SJCRH30 (cell line): ENCODE results near the gene NCAPD2. TPM values are rescaled to one million over a fixed set of nuclear protein-coding genes. Genes with fewer than 3 reads are reported as not detected.

Experiments
- DNase-seq, 2 experiments: peaks; one replicate each; pipeline ENCODE4 v3.0.0-alpha.2; 2015 to 2020
- H3K27ac ChIP-seq: fragments of 250-450 bp; sonication (Bioruptor Pico); 2 replicates; pipeline ENCODE4 v1.5.1; 2020; ENCODE audit warnings: mild to moderate bottlenecking, moderate library complexity
- H3K27me3 ChIP-seq: fragments of 250-450 bp; sonication (Bioruptor Pico); 2 replicates; pipeline ENCODE4 v1.5.1; 2020; ENCODE audit warnings: mild to moderate bottlenecking, moderate library complexity
- H3K36me3 ChIP-seq: fragments of 250-450 bp; sonication (Bioruptor Pico); 2 replicates; pipeline ENCODE4 v1.5.1; 2020; ENCODE audit warnings: mild to moderate bottlenecking, moderate library complexity
- H3K4me1 ChIP-seq: fragments of 250-450 bp; sonication (Bioruptor Pico); 2 replicates; pipeline ENCODE4 v1.5.1; 2020; ENCODE audit warnings: mild to moderate bottlenecking, moderate library complexity
- H3K4me3 ChIP-seq: fragments of 250-450 bp; sonication (Bioruptor Pico); 2 replicates; pipeline ENCODE4 v1.5.1; 2020; ENCODE audit warnings: mild to moderate bottlenecking, moderate library complexity
- H3K9me3 ChIP-seq: fragments of 250-450 bp; sonication (Bioruptor Pico); replicated peaks from 2 replicates; pipeline ENCODE4 v1.5.1; 2020; ENCODE audit warnings: mild to moderate bottlenecking, moderate library complexity
- total RNA-seq: library from RNA; depleted of rRNA; stranded (reverse); fragments of >200 nt; shearing (Covaris generic); gene quantifications from 2 replicates; pipeline ENCODE4 v1.2.3, GENCODE V29; 2014; rRNA removed

NCAPD2 gene
- total RNA-seq, 1 experiment from 2014 or later: 215 TPM

- no peaks in the 10 kb centered on the region for H3K27me3 ChIP-seq
- DNase-seq: peak; percentile 69
- no peaks in the 10 kb centered on the region for H3K9me3 ChIP-seq
- no peaks in the 10 kb centered on the region for H3K4me1 ChIP-seq
- H3K27ac ChIP-seq: no peak overlapping the region
- peaks cover 70% of the 10 kb centered on the region for H3K36me3 ChIP-seq
- H3K4me3 ChIP-seq: no peak overlapping the region
Measured at GRCh38 chr12:6570264-6570887, 76.5 kb downstream of the NCAPD2 start.

- H3K27ac ChIP-seq: no peak overlapping the region
- no peak overlapping the region for H3K4me3 ChIP-seq
Measured at GRCh38 chr12:6573001-6573400, 79.1 kb downstream of the NCAPD2 start.

GRCh38 chr12:6574576-6575295 lies 80.8 kb downstream of the NCAPD2 start:
- H3K9me3 ChIP-seq: no peaks in the 10 kb centered on the region
- H3K36me3 ChIP-seq: peaks cover 84% of the 10 kb centered on the region
- no peak overlapping the region for H3K27ac ChIP-seq
- DNase-seq: no peak
- no peak overlapping the region for H3K4me3 ChIP-seq
- no peaks in the 10 kb centered on the region for H3K4me1 ChIP-seq
- no peaks in the 10 kb centered on the region for H3K27me3 ChIP-seq

More at GRCh38 chr12:6573001-6573400, 79.1 kb downstream of the NCAPD2 start:
- Histone ChIP-seq H3K27me3 (no peaks in the 10 kb centered on the region), H3K4me1 (no peaks in the 10 kb centered on the region), H3K36me3 (peaks cover 77% of the 10 kb centered on the region), H3K9me3 (no peaks in the 10 kb centered on the region)
- DNase-seq: peak in 1 of 2 experiments; percentile 21

- no peak overlapping the region for H3K4me3 ChIP-seq
- no peaks in the 10 kb centered on the region for H3K27me3 ChIP-seq
- no peaks in the 10 kb centered on the region for H3K9me3 ChIP-seq
- no peaks in the 10 kb centered on the region for H3K4me1 ChIP-seq
- H3K36me3 ChIP-seq: peaks cover 84% of the 10 kb centered on the region
- H3K27ac ChIP-seq: no peak overlapping the region
- no peak for DNase-seq
Measured at GRCh38 chr12:6575648-6576047, 81.7 kb downstream of the NCAPD2 start.

Other genes with a start within 250 kb of the NCAPD2 start
- 0.06 TPM in 1 of 2 replicates, not detected in the other for gene PLEKHG6, start 183.4 kb upstream of the NCAPD2 start, total RNA-seq
- gene TNFRSF1A, start 152.0 kb upstream of the NCAPD2 start, total RNA-seq: 34.3 and 40.2 TPM in 2 replicates
- gene SCNN1A, start 118.5 kb upstream of the NCAPD2 start, total RNA-seq: not detected in 2 replicates
- gene LTBR, start 109.9 kb upstream of the NCAPD2 start, total RNA-seq: 14.7 and 16.5 TPM in 2 replicates
- gene CD27, start 49.1 kb upstream of the NCAPD2 start, total RNA-seq: 0.12 and 0.15 TPM in 2 replicates
- gene TAPBPL, start 42.1 kb upstream of the NCAPD2 start, total RNA-seq: 2.2 and 4.9 TPM in 2 replicates
- gene VAMP1, start 23.4 kb upstream of the NCAPD2 start, total RNA-seq: 7.3 and 8.0 TPM in 2 replicates
- gene MRPL51, start 840 bp upstream of the NCAPD2 start, total RNA-seq: 200 and 208 TPM in 2 replicates
- gene GAPDH, start 40.4 kb downstream of the NCAPD2 start, total RNA-seq: 4,776 and 4,843 TPM in 2 replicates
- 10.3 and 13.8 TPM in 2 replicates for gene IFFO1, start 61.9 kb downstream of the NCAPD2 start, total RNA-seq
- gene NOP2, start 74.2 kb downstream of the NCAPD2 start, total RNA-seq: 63.8 and 67.7 TPM in 2 replicates
- gene CHD4, start 113.3 kb downstream of the NCAPD2 start, total RNA-seq: 300 and 311 TPM in 2 replicates
- not detected in 2 replicates for gene LPAR5, start 141.9 kb downstream of the NCAPD2 start, total RNA-seq
- 0.28 TPM in 1 of 2 replicates, not detected in the other for gene ACRBP, start 153.3 kb downstream of the NCAPD2 start, total RNA-seq
- 25.1 and 28.7 TPM in 2 replicates for gene ING4, start 169.0 kb downstream of the NCAPD2 start, total RNA-seq
- gene ZNF384, start 195.3 kb downstream of the NCAPD2 start, total RNA-seq: 40.5 and 46.5 TPM in 2 replicates
- 0.15 and 0.28 TPM in 2 replicates for gene PIANP, start 206.7 kb downstream of the NCAPD2 start, total RNA-seq
- 34.1 and 35.9 TPM in 2 replicates for gene COPS7A, start 229.9 kb downstream of the NCAPD2 start, total RNA-seq